SK-N-SH (cell line): Measurements from ENCODE around the gene RSU1. TPM values are rescaled to one million over a fixed set of nuclear protein-coding genes. Genes with fewer than 3 reads are reported as not detected.

Experiments used
- CTCF ChIA-PET: fragments of 300-600, 350-600 bp; formaldehyde crosslinking; extraction: SDS; loops from one replicate; lab custom pipeline; 2021; lab: Yijun Ruan, JAX
- POLR2A ChIA-PET: fragments of 350-600 bp; sonication (Branson Sonifier 250); formaldehyde crosslinking; extraction: SDS; loops from one replicate; lab custom pipeline; 2020; ENCODE audit warnings: antibody characterized with exemption, inconsistent platforms; lab: Yijun Ruan, JAX
- DNase-seq: peaks from one replicate; pipeline ENCODE4 v3.0.0; 2012
- H2AFZ ChIP-seq: fragments of 200-600 bp; sonication (generic); 2 replicates; pipeline ENCODE4 v1.8.1; 2016; ENCODE audit warnings: antibody characterized with exemption, mild to moderate bottlenecking, low read depth
- H3F3A ChIP-seq: fragments of 200-600 bp; sonication (generic); replicated peaks from 2 replicates; pipeline ENCODE3; 2016; ENCODE audit warnings: antibody characterized with exemption, mild to moderate bottlenecking; ENCODE audit not compliant: insufficient read depth
- H3K27ac ChIP-seq, 2 experiments: fragments of 200-500 bp in 1 of 2; fragments of 200-600 bp in 1 of 2; sonication (Bioruptor generic) in 1 of 2; sonication (generic), shearing (Covaris generic) in 1 of 2; 2 replicates each; pipeline versions ENCODE4 v1.5.1 to v1.6.1; 2014 to 2016; ENCODE audit warnings: low read depth in 2 of 2, inconsistent platforms in 1 of 2, low read length in 1 of 2, mild to moderate bottlenecking in 1 of 2, mixed read lengths in 1 of 2
- H3K27me3 ChIP-seq: fragments of 200-600 bp; sonication (generic), shearing (Covaris generic); 2 replicates; pipeline ENCODE4 v1.6.1; 2016; ENCODE audit warnings: mixed run types; ENCODE audit not compliant: insufficient read depth
- H3K36me3 ChIP-seq, 2 experiments: fragments of 200-500 bp in 1 of 2; fragments of 200-600 bp in 1 of 2; sonication (Bioruptor generic) in 1 of 2; sonication (generic) in 1 of 2; replicated peaks in 1 of 2; 2 replicates each; pipeline versions ENCODE3 to v1.5.1; 2014 to 2016; ENCODE audit warnings: low read length in 1 of 2, mild to moderate bottlenecking in 1 of 2; ENCODE audit not compliant: insufficient read depth in 2 of 2, control insufficient read depth in 1 of 2
- H3K4me1 ChIP-seq, 2 experiments: fragments of 200-500 bp in 1 of 2; fragments of 200-600 bp in 1 of 2; sonication (Bioruptor generic) in 1 of 2; sonication (generic), shearing (Covaris generic) in 1 of 2; 2 replicates each; pipeline versions ENCODE4 v1.5.1 to v1.6.1; 2014 to 2016; ENCODE audit warnings: low read depth in 1 of 2, low read length in 1 of 2, mixed run types in 1 of 2; ENCODE audit not compliant: insufficient read depth in 2 of 2, control insufficient read depth in 1 of 2
- H3K4me2 ChIP-seq: fragments of 200-600 bp; sonication (generic), shearing (Covaris generic); 2 replicates; pipeline ENCODE4 v1.6.1; 2017; ENCODE audit warnings: mixed run types
- H3K4me3 ChIP-seq, 2 experiments: fragments of 200-500 bp in 1 of 2; fragments of 200-600 bp in 1 of 2; sonication (Bioruptor generic) in 1 of 2; sonication (generic), shearing (Covaris generic) in 1 of 2; 2 replicates each; pipeline versions ENCODE4 v1.5.1 to v1.8.1; 2014 to 2016; ENCODE audit warnings: low read depth in 2 of 2, inconsistent platforms in 1 of 2, low read length in 1 of 2, mild to moderate bottlenecking in 1 of 2, mixed read lengths in 1 of 2, moderate library complexity in 1 of 2
- H3K79me2 ChIP-seq: fragments of 200-600 bp; sonication (generic); 2 replicates; pipeline ENCODE4 v1.8.1; 2017; ENCODE audit warnings: mild to moderate bottlenecking; ENCODE audit not compliant: insufficient read depth
- H3K9ac ChIP-seq: fragments of 200-600 bp; sonication (generic); 2 replicates; pipeline ENCODE4 v1.6.1; 2017; ENCODE audit warnings: mixed run types
- H3K9me2 ChIP-seq: fragments of 200-600 bp; sonication (generic); 2 replicates; pipeline ENCODE4 v1.6.1; 2017; ENCODE audit warnings: mixed run types
- H3K9me3 ChIP-seq: fragments of 200-600 bp; sonication (generic); 2 replicates; pipeline ENCODE4 v1.6.1; 2017; ENCODE audit warnings: mixed run types, mild to moderate bottlenecking, moderate library complexity
- H4K20me1 ChIP-seq: fragments of 200-600 bp; sonication (generic); 2 replicates; pipeline ENCODE4 v1.6.1; 2017; ENCODE audit warnings: mild to moderate bottlenecking, mixed run types; ENCODE audit not compliant: insufficient read depth
- CTCF ChIP-seq: fragments of 200-600 bp; sonication (generic); IDR thresholded peaks from 2 replicates; pipeline ENCODE4 v1.6.1; 2017; ENCODE audit warnings: antibody characterized with exemption, mild to moderate bottlenecking, moderate library complexity
- FOSL2 ChIP-seq: IDR thresholded peaks from 2 replicates; pipeline ENCODE4 v1.4.0; 2012; ENCODE audit warnings: low read depth, mild to moderate bottlenecking, moderate library complexity, borderline replicate concordance
- FOXM1 ChIP-seq: IDR thresholded peaks from 2 replicates; pipeline ENCODE4 v1.4.0; 2012; ENCODE audit warnings: low read depth, mild to moderate bottlenecking
- JUND ChIP-seq: IDR thresholded peaks from 2 replicates; pipeline ENCODE4 v1.4.0; 2012
- MXI1 ChIP-seq: IDR thresholded peaks from 2 replicates; pipeline ENCODE4 v1.6.1; 2012; ENCODE audit warnings: mild to moderate bottlenecking, low read depth, low read length, improper control_type of control experiment
- NFIC ChIP-seq: IDR thresholded peaks from 2 replicates; pipeline ENCODE4 v1.4.0; 2012; ENCODE audit warnings: borderline replicate concordance
- REST ChIP-seq: IDR thresholded peaks from 2 replicates; pipeline ENCODE4 v1.6.1; 2012; ENCODE audit warnings: mild to moderate bottlenecking, low read depth, low read length, moderate library complexity
- RFX5 ChIP-seq: IDR thresholded peaks from 2 replicates; pipeline ENCODE4 v1.6.1; 2012; ENCODE audit warnings: mild to moderate bottlenecking, improper control_type of control experiment, low read length
- TCF12 ChIP-seq: IDR thresholded peaks from 2 replicates; pipeline ENCODE4 v1.4.0; 2012
- TEAD4 ChIP-seq: IDR thresholded peaks from 2 replicates; pipeline ENCODE4 v1.4.0; 2012; ENCODE audit warnings: mild to moderate bottlenecking, borderline replicate concordance; ENCODE audit not compliant: insufficient read depth
- WGBS: methylation state at CpG from one replicate; pipeline ENCODE4 v1.1.6; 2017; ENCODE audit warnings: low lambda C conversion rate; 5-methylcytosine and 5-hydroxymethylcytosine counted together
- polyA plus RNA-seq, 3 experiments: library from polyadenylated mRNA; depleted of rRNA; stranded (reverse); fragments of >200 nt; gene quantifications; 2 replicates each; pipeline ENCODE4 v1.2.3, GENCODE V29; 2012
- TF ChIP-seq, protein P1 (sequence below): fragments of 150-350 bp; IDR thresholded peaks from 2 replicates; pipeline ENCODE4 v1.6.1; 2017; ENCODE audit warnings: antibody characterized with exemption, low read length, low read depth, borderline replicate concordance

The RSU1 gene
- polyA plus RNA-seq, 1 of the 3 experiments (the other 2 are of a cell fraction): 59.8 TPM

- WGBS: 18% methylated on average over 5 of the region's 5 CpGs
- Histone ChIP-seq H2AFZ (no peak overlapping the region), H3K9me3 (no peaks in the 10 kb centered on the region), H3K4me3 (no peak overlapping the region), H3K4me1 (no peaks in the 10 kb centered on the region), H3K9ac (no peak overlapping the region), H3K9me2 (no peaks in the 10 kb centered on the region), H3K79me2 (no peaks in the 10 kb centered on the region), H4K20me1 (no peaks in the 10 kb centered on the region), H3K36me3 (no peaks in the 10 kb centered on the region), H3K4me2 (no peak overlapping the region), H3K27me3 (no peaks in the 10 kb centered on the region), H3F3A (no peaks in the 10 kb centered on the region), H3K27ac (no peak overlapping the region)
- TF ChIP-seq, protein P1, sequence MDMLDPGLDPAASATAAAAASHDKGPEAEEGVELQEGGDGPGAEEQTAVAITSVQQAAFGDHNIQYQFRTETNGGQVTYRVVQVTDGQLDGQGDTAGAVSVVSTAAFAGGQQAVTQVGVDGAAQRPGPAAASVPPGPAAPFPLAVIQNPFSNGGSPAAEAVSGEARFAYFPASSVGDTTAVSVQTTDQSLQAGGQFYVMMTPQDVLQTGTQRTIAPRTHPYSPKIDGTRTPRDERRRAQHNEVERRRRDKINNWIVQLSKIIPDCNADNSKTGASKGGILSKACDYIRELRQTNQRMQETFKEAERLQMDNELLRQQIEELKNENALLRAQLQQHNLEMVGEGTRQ: no peak
- TF ChIP-seq FOXM1 (no peak), FOSL2 (no peak), CTCF (no peak), JUND (no peak), MXI1 (no peak), TEAD4 (no peak), NFIC (no peak), TCF12 (no peak), REST (no peak), RFX5 (no peak)
- ChIA-PET POLR2A (no interaction called here), CTCF (interaction anchor here (0.6 to 1.8 kb wide), 4 partner anchors 14 to 955 kb away, joined by 3 to 6 read pairs (median 3); no protein-coding TSS in a partner anchor)
- no peak for DNase-seq
These were observed 257.9 kb downstream of the RSU1 start for GRCh38 chr10:16559236-16559773.
